Measurements from ENCODE around the gene ERLIN1.

DNA sequence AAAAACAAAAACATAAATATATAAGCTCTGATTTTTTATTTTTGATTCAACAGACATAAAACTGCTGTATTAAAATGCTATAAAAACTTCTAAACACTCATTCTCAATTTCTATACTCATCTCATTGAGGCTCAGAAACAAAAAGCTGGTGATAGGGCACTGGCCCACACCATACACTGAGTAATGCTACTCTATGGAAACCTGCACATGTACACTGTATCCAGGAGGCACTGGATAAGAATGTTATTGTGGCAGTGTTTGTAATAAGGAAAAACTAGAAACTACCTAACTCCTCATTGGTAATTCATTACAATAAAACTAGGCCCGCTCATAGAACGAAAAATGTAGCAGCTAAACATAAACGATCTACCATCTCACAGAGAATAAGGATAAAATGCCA lies 23.1 kb downstream of the ERLIN1 start:
- TF ChIP-seq POLR2A (IDR thresholded peaks at IDR 0.05): no peak
- TF ChIP-seq, protein P1, sequence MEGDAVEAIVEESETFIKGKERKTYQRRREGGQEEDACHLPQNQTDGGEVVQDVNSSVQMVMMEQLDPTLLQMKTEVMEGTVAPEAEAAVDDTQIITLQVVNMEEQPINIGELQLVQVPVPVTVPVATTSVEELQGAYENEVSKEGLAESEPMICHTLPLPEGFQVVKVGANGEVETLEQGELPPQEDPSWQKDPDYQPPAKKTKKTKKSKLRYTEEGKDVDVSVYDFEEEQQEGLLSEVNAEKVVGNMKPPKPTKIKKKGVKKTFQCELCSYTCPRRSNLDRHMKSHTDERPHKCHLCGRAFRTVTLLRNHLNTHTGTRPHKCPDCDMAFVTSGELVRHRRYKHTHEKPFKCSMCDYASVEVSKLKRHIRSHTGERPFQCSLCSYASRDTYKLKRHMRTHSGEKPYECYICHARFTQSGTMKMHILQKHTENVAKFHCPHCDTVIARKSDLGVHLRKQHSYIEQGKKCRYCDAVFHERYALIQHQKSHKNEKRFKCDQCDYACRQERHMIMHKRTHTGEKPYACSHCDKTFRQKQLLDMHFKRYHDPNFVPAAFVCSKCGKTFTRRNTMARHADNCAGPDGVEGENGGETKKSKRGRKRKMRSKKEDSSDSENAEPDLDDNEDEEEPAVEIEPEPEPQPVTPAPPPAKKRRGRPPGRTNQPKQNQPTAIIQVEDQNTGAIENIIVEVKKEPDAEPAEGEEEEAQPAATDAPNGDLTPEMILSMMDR (IDR thresholded peaks at IDR 0.05): no peak

Measured in right lobe of liver (tissue), 4 donors.